ENCODE results near the gene CTNNBL1.
A peak's percentile ranks its signal among the peaks of the same experiment; 100 is the strongest.
"Not testable (repeated sequence)": the region's sequence is repeated elsewhere in the genome, so short reads cannot be mapped to it uniquely, and the experiment has no call there.

CTNNBL1 gene

GRCh38 chr20:37713396-37713795, 19.6 kb downstream of the CTNNBL1 start:
- DNase-seq, result no peak

DNA sequence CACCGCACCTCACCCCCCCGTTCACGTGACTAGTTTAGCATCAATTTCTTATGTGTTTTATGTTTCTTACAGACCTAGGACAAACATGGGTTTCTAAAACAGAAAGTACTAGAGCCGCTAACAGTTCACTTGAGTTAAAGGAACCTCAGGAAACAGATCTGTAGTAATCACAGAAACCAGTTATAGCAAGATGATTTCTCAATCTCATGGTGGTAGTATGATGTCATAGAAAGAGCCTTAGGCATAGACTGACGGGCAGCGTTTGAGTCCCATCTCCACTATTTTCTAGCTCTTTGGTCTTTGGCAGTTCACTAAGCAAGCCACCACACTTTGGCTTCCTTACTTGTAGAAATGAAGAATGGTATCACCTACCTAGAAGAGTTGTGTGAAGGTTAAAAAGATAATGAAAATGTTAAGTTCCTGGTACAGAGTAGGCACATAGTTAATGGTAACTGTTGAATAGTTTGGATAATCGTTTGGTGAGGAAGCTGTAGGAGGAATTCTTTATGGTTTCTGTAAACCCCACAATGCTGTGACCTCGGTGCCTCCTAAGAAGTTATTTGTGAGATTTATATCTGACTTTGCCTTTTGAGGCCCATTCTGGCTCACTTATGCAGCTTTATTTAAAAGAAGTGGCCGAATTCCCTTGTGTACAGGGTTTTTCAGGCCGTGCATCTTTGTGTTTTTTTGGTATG, 21.3 kb downstream of the CTNNBL1 start:
- no peak for DNase-seq

DNA sequence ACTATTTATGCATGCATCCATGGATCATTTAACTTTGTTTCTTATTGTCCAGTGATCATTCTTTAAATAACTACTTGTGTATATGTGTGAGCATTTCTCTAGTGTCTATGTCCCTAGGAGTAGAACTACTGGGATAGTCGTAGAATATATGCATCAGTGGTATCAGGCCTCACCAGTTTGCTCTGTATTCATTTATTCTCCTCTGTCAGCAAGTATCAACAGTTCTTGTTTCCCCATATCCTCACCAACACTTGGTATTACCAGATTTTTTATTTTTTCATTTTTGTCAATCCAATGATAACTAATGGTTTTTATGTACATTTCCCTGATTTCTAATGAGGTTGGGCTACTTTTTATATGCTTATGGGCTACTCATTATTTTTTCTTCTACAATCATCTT, 27.9 kb downstream of the CTNNBL1 start:
- no peak for DNase-seq

GRCh38 chr20:37722312-37722711, 28.5 kb downstream of the CTNNBL1 start:
- DNase-seq, result not testable (repeated sequence)

DNA sequence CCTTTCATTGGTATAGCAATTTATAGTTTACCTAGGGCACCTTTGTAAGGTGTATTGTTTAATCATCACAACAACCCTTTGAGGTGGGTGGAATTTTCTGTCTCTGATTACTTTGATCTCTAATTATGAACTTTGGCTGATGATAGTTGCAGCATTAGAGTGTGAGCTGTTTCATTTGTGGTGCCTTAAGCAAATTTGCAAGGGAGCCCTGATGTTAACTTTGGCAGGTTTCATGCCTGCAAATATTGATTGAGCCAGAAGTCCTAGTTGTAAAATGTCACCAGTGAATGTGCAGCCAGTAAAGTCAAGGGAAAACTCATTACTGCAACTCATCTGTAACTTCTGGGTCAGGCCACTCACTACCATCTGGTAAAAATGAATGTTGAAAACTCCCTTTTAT, 29.8 kb downstream of the CTNNBL1 start:
- DNase-seq, result no peak

DNA sequence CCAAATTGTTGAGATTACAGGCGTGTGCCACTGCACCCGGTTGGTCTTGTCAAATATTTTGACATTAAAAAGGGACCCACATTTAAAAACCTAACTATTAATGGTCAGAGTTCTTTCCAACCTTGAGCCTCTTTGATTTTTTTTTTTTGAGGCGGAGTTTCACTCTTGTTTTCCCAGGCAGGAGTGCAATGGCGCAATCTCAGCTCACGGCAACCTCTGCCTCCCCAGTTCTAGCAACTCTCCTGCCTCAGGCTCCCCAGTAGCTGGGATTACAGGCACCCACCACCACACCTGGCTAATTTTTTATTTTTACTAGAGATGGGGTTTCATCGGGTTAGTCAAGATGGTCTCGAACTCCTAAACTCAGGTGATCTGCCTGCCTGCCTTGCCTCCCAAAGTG, 31.3 kb downstream of the CTNNBL1 start:
- DNase-seq, result no peak

- DNase-seq, result no peak
These were observed 32.0 kb downstream of the CTNNBL1 start for GRCh38 chr20:37725855-37726254.

GRCh38 chr20:37726321-37726720, 32.5 kb downstream of the CTNNBL1 start:
- DNase-seq, result no peak

DNA sequence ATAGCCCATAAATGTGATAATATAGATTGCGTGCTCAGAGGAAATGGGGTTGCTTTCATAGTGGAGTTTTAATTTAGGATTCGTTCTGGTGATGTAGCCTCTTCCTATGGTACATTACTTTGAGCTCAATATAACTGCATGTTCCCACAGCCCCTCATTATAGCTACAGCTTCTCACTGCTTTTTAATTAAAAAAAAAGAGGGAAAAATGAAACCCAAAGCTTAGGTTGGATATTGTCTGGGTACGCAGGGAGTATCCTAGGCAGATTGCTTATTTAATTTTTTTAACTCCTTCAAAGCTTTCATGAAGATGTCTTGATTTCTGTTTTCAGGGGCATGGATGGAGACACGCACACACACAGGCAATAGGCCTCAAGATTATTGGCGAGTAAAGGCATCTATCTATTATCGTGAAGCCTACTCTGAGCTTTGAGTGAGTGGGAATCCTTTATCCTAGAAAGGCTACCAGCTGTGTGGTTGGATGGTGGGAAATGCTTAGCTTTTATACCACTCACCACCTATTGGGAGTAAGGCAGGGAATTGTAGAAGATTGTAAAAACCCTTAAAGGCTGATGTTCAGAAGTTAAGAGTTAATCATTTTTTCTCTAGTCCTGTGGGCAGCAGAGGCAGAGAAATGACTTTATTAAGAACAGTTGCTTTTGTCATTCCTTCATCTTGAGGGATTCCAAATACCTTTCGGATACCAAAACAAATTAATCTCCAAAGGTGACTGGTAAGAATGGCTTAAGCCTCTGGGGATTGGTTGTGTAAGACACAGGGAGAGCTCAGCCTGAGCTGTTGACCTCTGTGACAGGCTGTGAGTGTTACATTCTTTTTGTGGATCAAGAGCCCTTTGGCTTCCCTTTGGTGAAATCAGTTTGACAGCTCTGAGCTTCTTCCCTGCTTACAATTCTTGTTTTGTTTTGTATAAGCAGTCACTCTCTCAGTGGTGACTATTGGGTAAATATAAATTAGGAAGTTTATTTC, 33.4 kb downstream of the CTNNBL1 start:
- no peak for DNase-seq

- no peak for DNase-seq
These were observed 34.3 kb downstream of the CTNNBL1 start for GRCh38 chr20:37727957-37728634.

- no peak for DNase-seq
These were observed 34.8 kb downstream of the CTNNBL1 start for GRCh38 chr20:37728635-37728983.

GRCh38 chr20:37729452-37729851, 35.6 kb downstream of the CTNNBL1 start:
- DNase-seq, result no peak

DNA sequence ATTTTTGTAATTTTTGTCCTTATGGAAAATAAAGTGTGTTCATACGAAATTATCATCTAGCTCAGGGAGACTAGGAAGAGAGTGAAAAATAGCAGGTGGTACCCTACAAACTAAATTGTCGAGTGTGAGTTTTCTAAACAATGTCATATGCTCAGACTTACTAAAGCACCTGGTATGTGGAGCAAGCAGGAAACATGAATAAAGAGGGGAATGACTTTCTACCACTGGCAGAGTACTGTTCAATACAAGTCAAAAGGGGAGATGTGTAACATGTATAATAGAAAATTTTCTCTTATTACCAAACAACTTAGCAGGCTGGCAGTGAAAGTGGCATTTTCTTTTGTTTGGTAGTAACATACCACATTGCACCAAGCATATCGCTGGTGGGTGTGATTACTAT, 36.1 kb downstream of the CTNNBL1 start:
- no peak for DNase-seq

GRCh38 chr20:37733416-37733815, 39.6 kb downstream of the CTNNBL1 start:
- no peak for DNase-seq

DNA sequence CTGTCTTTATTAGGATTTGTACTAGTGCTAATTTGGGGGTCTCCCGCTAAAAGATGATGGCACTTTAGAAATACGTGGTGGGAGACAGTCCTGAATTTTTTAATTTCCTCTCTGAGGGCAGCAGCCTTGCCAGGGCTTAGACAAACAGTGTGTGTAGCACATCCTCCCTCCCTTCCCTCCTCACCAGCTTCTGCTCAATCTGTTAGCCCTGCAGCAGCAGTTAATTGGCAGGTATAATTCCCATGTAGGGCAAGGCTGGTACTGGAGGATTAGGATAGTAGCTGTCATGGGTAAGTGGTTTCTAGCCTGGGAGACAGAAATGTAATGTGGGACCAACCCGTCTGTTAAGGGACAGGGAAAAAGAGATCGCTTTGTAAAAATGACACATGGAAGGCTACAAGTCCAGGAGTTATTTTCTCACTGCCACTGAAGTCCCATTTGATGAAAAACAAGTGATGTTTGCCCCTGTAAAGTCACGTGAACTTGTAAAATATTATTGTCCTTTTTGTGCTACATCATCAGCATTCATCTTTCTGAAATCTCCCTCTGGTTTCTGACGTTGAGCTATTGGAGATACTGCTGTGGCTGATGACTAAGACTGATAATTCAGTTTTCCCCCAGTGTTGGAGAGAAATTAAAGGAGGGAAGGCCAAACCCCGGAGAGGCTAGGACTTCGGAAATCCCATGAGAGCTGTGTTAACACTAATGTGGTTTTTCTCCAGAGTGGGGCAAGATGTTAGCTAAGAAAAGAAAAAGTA, 40.6 kb downstream of the CTNNBL1 start:
- no peak for DNase-seq

DNA sequence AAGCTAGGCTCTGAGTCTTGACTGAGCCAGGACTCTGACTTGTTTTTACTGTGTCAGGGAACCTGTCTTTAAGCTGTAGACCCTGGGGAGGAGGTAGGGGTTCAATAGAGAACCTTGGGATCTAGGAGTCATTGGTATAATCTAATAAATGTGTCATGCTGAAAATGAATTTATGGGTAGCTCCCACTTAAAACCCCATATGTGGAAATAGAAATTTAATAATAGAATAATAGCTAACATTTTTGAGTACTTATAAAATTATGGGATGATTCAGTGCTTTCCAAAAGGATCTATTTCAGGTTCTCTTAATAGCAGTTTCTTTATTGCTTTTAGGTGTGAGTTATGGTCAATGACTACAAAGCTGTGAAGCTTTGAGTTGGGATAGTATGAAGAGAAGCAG, 41.7 kb downstream of the CTNNBL1 start:
- no peak for DNase-seq

DNA sequence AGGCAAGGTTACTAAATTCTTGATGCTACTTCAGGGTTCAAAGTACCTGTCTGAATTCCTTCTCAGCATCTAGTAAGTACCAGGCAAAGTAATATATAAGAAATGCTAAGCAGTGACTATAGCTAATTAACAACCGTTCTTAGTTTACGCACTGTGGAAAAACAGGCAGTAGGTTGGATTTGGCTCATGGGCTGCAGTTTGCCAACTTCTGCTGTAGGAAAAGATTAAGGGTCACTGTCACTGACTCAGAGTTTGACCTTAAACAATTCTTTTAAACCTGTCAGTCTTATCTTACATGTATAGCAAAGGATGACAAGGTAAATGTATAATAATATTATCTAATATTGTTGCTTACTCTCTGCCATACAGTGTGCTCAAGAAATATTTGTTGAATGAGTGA, 42.3 kb downstream of the CTNNBL1 start:
- no peak for DNase-seq

DNA sequence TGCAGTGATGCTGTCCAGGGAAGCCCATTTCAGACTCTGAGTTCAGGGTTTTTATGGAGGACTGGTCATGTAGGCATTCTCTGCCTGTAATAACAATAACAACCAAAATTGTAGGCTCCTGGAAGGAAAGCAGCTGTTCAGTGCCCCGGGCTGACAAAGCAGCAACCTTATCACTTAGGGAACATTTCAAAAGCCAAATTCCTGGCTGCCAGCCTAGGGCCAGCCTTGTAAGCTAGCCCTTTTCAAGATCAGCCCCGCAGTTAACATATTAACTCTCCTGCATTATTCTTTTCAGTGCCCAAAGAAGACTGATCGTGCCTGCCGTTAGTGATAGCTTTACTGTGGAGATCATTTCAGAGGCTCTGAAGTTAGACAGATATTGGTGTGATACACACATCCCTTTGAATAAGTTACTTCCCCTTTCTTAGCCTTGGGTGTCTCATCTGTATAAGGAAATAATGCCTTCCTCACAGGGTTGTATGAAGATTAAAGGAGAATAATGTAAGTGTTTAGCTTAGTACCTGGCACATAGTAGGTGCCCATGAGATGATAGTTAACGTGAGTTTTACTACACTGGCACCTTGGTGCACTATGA, 44.1 kb downstream of the CTNNBL1 start:
- no peak for DNase-seq

GRCh38 chr20:37741055-37741454, 47.2 kb downstream of the CTNNBL1 start:
- no peak for DNase-seq

- no peak for DNase-seq
These were observed 47.7 kb downstream of the CTNNBL1 start for GRCh38 chr20:37741570-37741969.

DNA sequence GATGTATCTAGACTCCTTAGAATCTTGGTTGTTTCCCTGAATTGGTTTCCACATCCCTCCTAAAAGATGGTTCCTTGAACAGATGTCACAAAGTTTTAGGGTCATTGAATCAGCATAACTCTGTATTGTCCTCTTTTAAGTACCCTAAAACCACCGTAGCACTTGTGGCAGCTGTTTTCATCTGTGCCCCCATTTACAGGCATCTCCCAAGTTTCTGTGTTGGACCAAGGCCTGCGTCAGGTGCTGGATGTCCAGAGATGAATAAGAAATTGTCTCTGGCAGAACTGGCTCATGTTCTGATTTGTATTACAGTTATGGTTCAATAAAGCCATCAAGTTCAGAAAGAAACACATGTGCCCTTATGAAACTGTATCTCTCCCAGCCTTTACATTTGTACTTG, 48.3 kb downstream of the CTNNBL1 start:
- no peak for DNase-seq

GRCh38 chr20:37744347-37744746, 50.5 kb downstream of the CTNNBL1 start:
- no peak for DNase-seq

DNA sequence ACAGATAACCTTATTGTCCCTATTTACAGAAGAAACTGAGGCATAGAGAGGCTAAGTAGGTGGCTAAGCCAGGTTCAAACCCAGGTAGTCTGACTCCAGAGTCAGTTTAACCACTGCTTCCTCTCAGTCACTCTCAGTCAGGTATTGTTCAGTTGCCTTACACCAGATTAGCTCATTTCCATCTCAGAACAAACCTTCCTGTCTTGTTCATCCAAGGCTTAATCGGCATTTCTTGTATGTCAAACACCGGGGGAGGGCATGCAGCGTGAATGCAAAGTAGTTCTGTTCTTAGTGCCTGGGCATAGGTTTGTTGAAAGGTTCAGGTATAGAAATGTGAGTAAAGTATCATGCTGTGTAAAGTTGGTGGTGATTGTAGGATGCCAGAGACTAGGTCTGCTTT, 51.7 kb downstream of the CTNNBL1 start:
- peak; percentile 63 for DNase-seq

Data from stimulated activated CD4-positive, alpha-beta T cell treated with anti-CD3 and anti-CD28 coated beads, Interleukin-1b, Interleukin-23, amount 100 ng/mL, for 48 hours (primary cell).